OCI-M1 (cell line): ENCODE results near the gene FAM120AOS.

Experiments used
- DNase-seq: peaks from one replicate; lab custom pipeline; 2025; lab: John Stamatoyannopoulos, UW

The FAM120AOS gene

DNA sequence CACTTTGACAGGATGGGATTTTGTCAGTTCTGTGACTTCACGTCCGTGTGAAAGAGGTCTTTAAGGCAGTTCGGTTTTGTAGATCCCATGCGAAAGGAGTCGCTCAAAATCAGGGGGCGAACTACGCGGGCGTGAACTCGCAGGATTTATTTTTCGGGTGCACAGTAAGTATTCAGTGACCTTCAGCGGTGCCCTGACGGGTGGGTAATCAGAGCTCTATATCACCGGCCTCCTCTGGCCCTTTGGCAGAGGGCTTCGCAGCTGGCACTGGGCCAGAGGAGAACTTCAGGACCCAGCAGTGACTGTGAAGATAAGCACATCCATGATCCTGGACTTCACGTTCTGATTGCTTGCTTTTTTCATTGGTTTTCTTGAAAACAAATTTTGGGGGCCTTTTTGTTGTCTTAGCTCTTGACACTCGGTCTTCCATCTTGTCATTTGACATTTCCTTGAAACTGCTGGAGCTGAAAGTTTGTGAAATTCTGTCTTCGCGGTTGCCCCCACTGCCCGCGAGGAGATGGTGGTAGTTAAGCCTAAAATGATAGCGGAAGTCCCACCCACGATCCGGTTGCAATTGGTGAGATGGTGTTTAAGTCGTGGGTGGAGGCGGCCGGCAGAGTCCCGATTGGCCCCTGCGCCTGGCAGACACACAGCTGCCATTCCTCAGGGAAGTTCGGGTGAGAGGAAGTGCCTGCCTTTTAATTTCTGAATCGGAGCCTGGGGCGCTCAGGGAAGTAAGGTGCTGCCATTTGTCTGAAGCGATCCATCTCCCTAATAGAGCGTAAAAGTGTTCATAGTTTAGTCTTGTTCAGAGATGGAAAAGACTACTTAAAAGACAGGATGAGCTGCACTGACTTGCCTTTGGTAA lies at the start of gene FAM120AOS:
FAM120AOS (minus strand) TSS at position 535 of the 868 bp plus-strand sequence. CDS start 872 bp downstream, outside the sequence.
- peak; percentile 97 for DNase-seq

- peak; percentile 72 for DNase-seq
Measured at GRCh38 chr9:93501406-93501805, 48.0 kb upstream of the FAM120AOS start.

GRCh38 chr9:93500571-93501298 lies 47.4 kb upstream of the FAM120AOS start:
- DNase-seq: peak; percentile 52

DNA sequence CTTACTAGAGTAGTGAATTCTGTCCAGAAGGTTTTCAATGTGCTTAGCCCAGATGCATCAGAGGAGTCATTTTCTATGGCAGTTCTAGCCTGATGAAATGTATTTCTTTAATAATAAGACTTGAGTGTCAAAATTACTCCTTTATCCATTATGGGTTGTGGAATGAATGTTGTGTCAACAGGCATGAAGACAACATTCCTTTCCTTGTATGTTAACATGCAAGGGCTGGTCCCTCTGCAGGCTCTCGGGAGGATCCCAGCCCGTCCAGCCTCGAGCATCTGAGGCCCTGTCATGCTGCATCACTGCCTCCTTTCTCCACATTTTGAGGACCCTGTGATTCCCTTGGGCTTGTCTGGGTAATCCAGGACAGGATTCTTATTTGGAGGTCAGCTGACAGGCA lies 42.9 kb upstream of the FAM120AOS start:
- DNase-seq: no peak

- DNase-seq: no peak
Measured at GRCh38 chr9:93493949-93494348, 40.6 kb upstream of the FAM120AOS start.

GRCh38 chr9:93492327-93492726 lies 38.9 kb upstream of the FAM120AOS start:
- no peak for DNase-seq

DNA sequence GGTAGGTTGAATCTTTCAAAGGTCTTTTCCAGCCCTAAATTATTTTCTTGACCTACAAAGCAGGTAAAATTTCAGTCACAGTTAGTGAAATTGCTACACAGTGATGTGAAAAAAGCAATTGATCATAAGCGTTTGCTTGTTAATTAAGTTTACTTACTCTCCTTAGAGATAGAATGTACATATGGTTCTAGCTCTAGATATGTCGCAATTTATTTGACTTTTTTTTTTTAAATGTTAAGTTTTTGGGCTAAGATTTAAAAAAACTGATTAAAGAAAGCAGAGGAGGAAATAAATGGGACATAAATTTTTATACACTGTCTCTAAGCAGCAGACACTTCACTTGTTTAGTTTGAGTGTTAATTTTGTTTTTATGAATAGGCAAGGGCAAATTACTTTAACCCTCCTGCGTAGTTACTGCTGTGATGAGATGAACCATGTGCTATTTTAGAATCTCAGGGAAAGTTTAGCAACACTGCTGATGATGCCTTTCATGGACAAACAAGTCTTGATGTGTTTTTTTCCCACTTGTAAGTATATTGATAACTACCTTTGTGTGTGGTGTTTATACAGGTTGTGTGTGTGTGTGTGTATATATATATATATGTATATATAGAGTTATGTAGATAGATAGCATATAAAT lies 38.3 kb upstream of the FAM120AOS start:
- no peak for DNase-seq

DNA sequence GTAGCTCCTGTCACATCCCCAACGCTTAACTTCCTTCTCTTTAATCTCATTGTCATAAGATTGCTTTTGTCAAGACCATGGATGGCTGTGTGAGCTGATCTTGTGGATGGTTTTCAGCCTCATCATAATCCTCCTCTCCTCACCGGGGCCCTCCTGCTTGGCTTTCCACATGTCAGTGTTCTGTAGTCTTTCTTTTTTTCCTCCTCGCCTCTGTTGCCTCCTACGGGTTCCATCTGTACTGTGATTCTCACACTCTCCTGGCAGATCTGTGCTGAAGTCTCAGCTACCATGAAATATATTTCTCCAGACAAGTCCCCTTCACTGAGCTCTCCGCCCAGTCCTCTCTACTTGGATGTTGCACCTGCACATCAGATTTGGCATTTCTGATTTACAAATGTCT lies 34.9 kb upstream of the FAM120AOS start:
- DNase-seq: no peak

- DNase-seq: peak; percentile 9
Measured at GRCh38 chr9:93486268-93486667, 32.9 kb upstream of the FAM120AOS start.

DNA sequence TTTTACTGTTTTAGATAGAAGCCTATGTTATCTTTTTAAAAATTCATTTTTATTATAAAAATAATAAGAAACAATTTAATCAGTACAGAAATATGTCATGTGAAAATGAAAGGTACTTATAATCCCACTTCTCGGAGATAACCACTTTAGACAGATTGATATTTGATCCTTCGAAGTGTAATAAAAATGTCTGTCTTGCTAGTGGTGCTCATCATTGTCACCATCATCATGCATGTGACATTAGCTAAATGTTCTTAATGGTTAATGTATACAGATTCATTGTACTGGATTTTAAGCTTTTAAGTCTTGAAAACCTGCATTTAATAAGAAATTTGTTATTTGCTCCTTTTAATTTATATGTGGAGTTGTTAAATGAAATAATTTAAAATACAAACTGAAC lies 30.1 kb upstream of the FAM120AOS start:
- DNase-seq: no peak

- no peak for DNase-seq
Measured at GRCh38 chr9:93480728-93481324, 27.4 kb upstream of the FAM120AOS start.

GRCh38 chr9:93480262-93480661 lies 26.9 kb upstream of the FAM120AOS start:
- DNase-seq: no peak

- no peak for DNase-seq
Measured at GRCh38 chr9:93479726-93480125, 26.3 kb upstream of the FAM120AOS start.

DNA sequence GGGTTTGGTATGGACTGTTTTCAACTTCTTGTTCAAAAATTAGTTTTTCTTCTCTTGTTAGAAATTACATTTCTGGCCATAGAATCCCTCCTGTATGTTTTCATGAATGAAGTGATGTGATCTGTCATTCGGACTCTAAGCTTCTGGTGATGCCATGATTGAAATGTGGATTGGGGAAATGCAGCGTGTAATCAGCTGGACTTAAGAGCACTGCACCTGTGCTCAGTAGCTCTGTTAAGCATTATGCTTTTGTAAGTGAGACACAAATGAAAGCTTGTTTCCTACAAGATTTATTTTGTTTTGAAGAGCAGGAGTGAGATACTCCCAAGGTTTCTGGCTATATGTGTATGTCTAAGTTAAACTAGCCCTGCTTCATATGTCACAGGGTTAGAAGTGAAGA lies 24.0 kb upstream of the FAM120AOS start:
- no peak for DNase-seq

DNA sequence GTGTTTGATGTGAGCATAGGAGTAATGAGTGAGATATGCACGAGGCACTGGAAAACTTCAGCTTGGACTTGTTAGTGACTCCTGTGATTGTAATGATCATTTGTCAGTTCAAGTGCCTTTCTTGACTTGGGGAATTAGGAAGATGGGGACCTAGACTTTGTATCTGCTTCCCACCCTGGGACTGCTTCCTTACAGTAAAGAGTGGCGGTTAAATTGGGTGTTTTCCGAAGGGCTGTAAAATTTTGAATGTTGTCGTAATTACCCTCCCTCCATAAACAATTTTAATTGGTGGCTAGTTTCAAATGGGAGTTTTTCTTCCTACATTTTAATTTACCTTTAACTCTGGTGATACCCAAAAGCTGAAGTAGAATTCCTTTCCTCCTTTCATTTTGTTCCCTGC lies 23.5 kb upstream of the FAM120AOS start:
- no peak for DNase-seq

DNA sequence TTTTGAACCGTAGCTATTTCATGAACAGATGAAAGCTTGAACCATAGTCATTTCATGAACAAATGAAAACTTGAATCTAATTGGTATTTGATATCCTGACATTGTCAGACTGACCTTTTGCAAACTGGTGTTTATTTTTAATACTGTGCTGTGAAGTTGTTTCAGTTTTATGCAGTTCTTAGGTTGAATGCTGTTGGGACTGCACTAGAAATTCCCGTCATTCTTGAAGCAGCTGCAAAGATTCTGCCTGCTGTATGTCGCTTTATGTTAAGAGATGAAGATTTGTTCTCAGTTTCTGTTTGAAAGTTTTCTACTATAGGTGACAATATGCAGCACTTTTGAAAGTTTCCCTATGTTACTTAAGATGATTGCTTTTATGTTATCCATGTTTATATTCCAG lies 22.5 kb upstream of the FAM120AOS start:
- DNase-seq: no peak

- DNase-seq: no peak
Measured at GRCh38 chr9:93475108-93475507, 21.7 kb upstream of the FAM120AOS start.

GRCh38 chr9:93473411-93473810 lies 20.0 kb upstream of the FAM120AOS start:
- no peak for DNase-seq

GRCh38 chr9:93471124-93471523 lies 17.7 kb upstream of the FAM120AOS start:
- DNase-seq: no peak

DNA sequence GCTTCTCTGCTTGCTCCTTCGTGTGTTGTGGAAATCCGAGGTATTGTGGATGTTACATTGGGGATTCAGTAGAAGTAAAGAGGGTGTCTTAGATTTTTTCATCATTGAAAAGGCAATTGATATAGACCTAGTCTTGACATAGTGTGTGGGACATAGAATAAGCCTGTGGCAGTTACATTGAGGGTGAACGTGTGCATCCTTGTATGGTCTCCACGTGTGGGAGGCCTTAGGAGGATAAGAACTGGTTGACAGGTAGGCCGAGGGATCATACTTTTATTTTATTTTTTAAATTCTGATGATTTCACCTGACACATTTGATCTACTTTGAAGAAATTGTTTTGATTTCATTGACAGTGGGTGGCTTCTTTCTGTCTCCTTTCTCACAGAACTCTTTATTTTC lies 17.0 kb upstream of the FAM120AOS start:
- DNase-seq: no peak

DNA sequence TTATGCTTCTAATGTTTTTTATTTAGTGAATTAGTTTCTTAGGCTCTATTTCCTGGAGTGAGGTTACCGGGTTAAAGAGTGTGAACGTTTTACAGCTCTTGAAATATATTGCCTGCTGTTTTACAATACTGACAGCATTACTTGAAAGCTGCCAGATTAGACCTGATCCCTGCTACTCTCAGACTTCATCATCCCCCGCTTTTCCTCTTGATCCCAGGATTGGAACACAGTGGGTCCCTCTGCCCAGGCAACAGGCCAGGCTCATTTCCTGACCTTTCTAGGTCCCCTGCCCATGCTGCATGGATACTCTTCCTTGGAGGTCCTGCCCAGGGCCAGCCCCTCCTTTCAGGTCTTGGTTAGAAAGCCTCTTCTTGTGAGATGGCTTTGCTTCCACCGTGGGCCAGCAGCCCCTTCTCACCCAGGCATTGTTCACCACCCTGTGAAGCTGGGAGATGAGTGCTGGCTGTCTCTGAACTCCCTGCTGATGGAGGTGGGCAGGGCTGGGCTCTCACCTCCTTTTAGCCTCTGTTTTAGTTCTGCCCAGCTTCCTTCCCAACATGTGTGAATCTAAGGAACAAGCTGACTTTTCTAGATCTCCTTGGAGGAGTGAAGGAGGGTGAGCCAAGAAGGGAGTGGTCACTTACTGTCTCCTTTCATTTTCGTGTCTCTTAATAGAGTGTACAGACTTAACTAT lies 15.5 kb upstream of the FAM120AOS start:
- peak; percentile 70 for DNase-seq

DNA sequence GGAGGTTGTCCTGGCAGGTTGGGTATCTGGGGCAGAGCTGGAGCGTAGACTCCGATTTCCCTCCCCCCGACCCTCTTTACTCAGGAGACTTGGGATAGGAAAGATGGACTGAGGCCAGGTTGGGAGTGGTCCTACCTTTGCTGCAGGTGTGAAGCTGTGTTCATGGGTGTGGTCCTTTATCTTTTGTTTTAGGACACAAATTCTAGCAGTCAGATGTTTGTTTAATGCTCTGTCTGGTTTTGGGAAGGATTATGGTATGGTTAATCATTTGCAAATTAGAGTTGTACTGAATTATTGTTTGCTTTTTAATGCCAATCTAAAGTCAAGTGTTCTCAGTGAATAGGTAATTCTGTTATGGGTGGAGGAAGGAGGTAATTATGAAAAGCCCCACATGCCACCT lies 14.1 kb upstream of the FAM120AOS start:
- DNase-seq: no peak
